HL-60 (cell line): ENCODE measurements around the gene TACR1.

Experiments used
- DNase-seq, 2 experiments: peaks; one replicate each; pipeline ENCODE4 v3.0.0-alpha.2; 2010 to 2020; ENCODE audit warnings: low read depth in 1 of 2, low spot score in 1 of 2
- H3K27ac ChIP-seq: fragments of 250-450 bp; sonication (Bioruptor Pico); replicated peaks from 2 replicates; pipeline ENCODE4 v1.5.1; 2020; ENCODE audit warnings: mild to moderate bottlenecking, moderate library complexity
- H3K27me3 ChIP-seq: fragments of 250-450 bp; sonication (Bioruptor Pico); 2 replicates; pipeline ENCODE4 v1.5.1; 2021; ENCODE audit warnings: mild to moderate bottlenecking, moderate library complexity; ENCODE audit not compliant: insufficient read depth, poor library complexity, severe bottlenecking
- H3K4me3 ChIP-seq: replicated peaks from 2 replicates; pipeline ENCODE4 v1.5.1; 2011; ENCODE audit warnings: mild to moderate bottlenecking, control low read depth, low read length; ENCODE audit not compliant: insufficient read depth
- GABPA ChIP-seq: IDR thresholded peaks from 2 replicates; pipeline ENCODE4 v1.6.1; 2012; ENCODE audit warnings: low read depth
- POLR2AphosphoS5 ChIP-seq: IDR thresholded peaks from 2 replicates; pipeline ENCODE4 v1.6.1; 2012; ENCODE audit warnings: low read depth
- SPI1 ChIP-seq: IDR thresholded peaks from 2 replicates; pipeline ENCODE4 v1.6.1; 2012; ENCODE audit warnings: low read depth, mild to moderate bottlenecking, borderline replicate concordance
- TF ChIP-seq, protein P1 (sequence below): IDR thresholded peaks from one replicate; pipeline ENCODE4 v1.5.1; 2011; ENCODE audit warnings: low read length, control low read depth, inconsistent platforms; ENCODE audit not compliant: insufficient read depth
- TF ChIP-seq, protein P2 (sequence below): IDR thresholded peaks from 2 replicates; pipeline ENCODE4 v1.6.1; 2012; ENCODE audit warnings: low read depth; ENCODE audit not compliant: insufficient replicate concordance

TACR1 gene

GRCh38 chr2:75177427-75177826, 21.9 kb downstream of the TACR1 start:
- TF ChIP-seq, protein P1, sequence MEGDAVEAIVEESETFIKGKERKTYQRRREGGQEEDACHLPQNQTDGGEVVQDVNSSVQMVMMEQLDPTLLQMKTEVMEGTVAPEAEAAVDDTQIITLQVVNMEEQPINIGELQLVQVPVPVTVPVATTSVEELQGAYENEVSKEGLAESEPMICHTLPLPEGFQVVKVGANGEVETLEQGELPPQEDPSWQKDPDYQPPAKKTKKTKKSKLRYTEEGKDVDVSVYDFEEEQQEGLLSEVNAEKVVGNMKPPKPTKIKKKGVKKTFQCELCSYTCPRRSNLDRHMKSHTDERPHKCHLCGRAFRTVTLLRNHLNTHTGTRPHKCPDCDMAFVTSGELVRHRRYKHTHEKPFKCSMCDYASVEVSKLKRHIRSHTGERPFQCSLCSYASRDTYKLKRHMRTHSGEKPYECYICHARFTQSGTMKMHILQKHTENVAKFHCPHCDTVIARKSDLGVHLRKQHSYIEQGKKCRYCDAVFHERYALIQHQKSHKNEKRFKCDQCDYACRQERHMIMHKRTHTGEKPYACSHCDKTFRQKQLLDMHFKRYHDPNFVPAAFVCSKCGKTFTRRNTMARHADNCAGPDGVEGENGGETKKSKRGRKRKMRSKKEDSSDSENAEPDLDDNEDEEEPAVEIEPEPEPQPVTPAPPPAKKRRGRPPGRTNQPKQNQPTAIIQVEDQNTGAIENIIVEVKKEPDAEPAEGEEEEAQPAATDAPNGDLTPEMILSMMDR, result no peak
- TF ChIP-seq, protein P2, sequence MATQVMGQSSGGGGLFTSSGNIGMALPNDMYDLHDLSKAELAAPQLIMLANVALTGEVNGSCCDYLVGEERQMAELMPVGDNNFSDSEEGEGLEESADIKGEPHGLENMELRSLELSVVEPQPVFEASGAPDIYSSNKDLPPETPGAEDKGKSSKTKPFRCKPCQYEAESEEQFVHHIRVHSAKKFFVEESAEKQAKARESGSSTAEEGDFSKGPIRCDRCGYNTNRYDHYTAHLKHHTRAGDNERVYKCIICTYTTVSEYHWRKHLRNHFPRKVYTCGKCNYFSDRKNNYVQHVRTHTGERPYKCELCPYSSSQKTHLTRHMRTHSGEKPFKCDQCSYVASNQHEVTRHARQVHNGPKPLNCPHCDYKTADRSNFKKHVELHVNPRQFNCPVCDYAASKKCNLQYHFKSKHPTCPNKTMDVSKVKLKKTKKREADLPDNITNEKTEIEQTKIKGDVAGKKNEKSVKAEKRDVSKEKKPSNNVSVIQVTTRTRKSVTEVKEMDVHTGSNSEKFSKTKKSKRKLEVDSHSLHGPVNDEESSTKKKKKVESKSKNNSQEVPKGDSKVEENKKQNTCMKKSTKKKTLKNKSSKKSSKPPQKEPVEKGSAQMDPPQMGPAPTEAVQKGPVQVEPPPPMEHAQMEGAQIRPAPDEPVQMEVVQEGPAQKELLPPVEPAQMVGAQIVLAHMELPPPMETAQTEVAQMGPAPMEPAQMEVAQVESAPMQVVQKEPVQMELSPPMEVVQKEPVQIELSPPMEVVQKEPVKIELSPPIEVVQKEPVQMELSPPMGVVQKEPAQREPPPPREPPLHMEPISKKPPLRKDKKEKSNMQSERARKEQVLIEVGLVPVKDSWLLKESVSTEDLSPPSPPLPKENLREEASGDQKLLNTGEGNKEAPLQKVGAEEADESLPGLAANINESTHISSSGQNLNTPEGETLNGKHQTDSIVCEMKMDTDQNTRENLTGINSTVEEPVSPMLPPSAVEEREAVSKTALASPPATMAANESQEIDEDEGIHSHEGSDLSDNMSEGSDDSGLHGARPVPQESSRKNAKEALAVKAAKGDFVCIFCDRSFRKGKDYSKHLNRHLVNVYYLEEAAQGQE, result no peak
- TF ChIP-seq POLR2AphosphoS5, result no peak
- no peak for TF ChIP-seq GABPA
- no peak for TF ChIP-seq SPI1
- no peak for DNase-seq
- Histone ChIP-seq H3K27me3 (peaks cover 8% of the 10 kb centered on the region), H3K4me3 (no peak overlapping the region), H3K27ac (no peak overlapping the region)

GRCh38 chr2:75175456-75175855, 23.9 kb downstream of the TACR1 start:
- DNase-seq, result no peak
- H3K27ac ChIP-seq, result no peak overlapping the region
- H3K27me3 ChIP-seq, result peaks cover 8% of the 10 kb centered on the region
- TF ChIP-seq POLR2AphosphoS5, result no peak
- TF ChIP-seq SPI1, result no peak
- TF ChIP-seq, protein P2, result no peak
- TF ChIP-seq, protein P1, result no peak
- TF ChIP-seq GABPA, result no peak
- H3K4me3 ChIP-seq, result no peak overlapping the region

GRCh38 chr2:75174981-75175380, 24.3 kb downstream of the TACR1 start:
- Histone ChIP-seq H3K27me3 (peaks cover 8% of the 10 kb centered on the region), H3K4me3 (no peak overlapping the region), H3K27ac (no peak overlapping the region)
- no peak for DNase-seq
- no peak for TF ChIP-seq POLR2AphosphoS5
- no peak for TF ChIP-seq SPI1
- no peak for TF ChIP-seq GABPA

DNA sequence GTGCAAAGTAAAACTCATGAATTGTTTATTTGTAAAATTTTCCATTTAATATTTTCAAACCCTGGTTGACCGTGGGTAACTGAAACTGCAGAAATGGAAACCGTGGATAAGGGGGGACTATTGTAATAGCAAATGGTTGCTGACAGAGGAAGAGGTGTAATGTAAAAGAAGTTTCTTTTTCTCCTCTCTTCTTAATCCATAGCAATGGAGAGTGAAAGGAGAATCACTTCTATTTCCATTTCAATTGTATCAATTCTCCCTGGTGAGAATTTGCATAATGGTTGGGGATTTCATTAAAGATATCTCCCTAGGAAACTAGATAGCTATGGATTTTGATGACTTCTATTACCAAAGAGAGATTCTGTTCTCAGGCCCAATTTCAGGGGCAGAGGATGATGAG, 24.8 kb downstream of the TACR1 start:
- H3K4me3 ChIP-seq, result no peak overlapping the region
- peaks cover 8% of the 10 kb centered on the region for H3K27me3 ChIP-seq
- no peak overlapping the region for H3K27ac ChIP-seq
- DNase-seq, result no peak
- TF ChIP-seq SPI1, result no peak
- no peak for TF ChIP-seq GABPA
- TF ChIP-seq, protein P1, result no peak
- no peak for TF ChIP-seq POLR2AphosphoS5
- TF ChIP-seq, protein P2, result no peak
